ENCODE results near the gene WDR5. TPM values are rescaled to one million over a fixed set of nuclear protein-coding genes. Genes with fewer than 3 reads are reported as not detected.

Gene WDR5
- total and polyA plus RNA-seq, 2 donors (not counting 1 experiment from before 2014, with no cell fraction given), result 15.5 to 26.0 TPM

DNA sequence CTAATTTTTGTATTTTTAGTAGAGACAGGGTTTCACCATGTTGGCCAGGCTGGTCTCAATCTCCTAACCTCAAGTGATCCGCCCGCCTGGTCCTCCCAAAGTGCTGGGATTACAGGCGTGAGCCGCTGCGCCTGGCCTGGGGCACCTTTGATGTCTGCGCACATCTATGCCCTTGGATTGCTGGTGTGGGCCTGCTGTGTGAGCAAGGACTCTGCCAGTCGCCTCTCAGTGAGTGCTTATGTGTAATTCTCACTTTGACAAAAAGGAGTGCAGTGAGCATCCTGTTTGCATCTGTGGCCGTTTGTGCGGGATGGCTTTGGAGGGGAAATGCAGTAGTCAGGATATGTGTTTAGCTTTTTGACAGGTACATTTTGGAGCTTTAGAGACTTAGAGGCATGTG lies 9.4 kb downstream of the WDR5 start:
- no peak overlapping the region for H2AFZ ChIP-seq (ENCODE audit: low read length)
- no peaks in the 10 kb centered on the region for H3K9me3 ChIP-seq (ENCODE audit: control insufficient read depth, insufficient read depth, low read depth, low read length)
- H3K27me3 ChIP-seq (ENCODE audit: control insufficient read depth, insufficient read depth, low read length), result no peaks in the 10 kb centered on the region
- no peak overlapping the region for H3K9ac ChIP-seq (ENCODE audit: insufficient read depth, low read length)
- DNase-seq (ENCODE audit: low read depth in 2 of 2), result no peak
- no peak overlapping the region for H3K27ac ChIP-seq (ENCODE audit: insufficient read depth, low read length)
- H3K36me3 ChIP-seq (ENCODE audit: control insufficient read depth, insufficient read depth, low read length), result peaks cover 35% of the 10 kb centered on the region
- no peak overlapping the region for H3K4me2 ChIP-seq (ENCODE audit: extremely low read depth, insufficient read depth, low read length)
- no peak overlapping the region for H3K4me3 ChIP-seq (replicated peaks in 1 of 4; ENCODE audit: control extremely low read depth in 1 of 4, insufficient read depth in 1 of 4, low read depth in 3 of 4, low read length in 4 of 4)
- H3K4me1 ChIP-seq (ENCODE audit: control insufficient read depth, extremely low read depth, insufficient read depth, low read length), result no peaks in the 10 kb centered on the region
- no peak for TF ChIP-seq EZH2 (IDR thresholded peaks at IDR 0.05; ENCODE audit: low read length, missing control alignments)
- TF ChIP-seq, protein P1, sequence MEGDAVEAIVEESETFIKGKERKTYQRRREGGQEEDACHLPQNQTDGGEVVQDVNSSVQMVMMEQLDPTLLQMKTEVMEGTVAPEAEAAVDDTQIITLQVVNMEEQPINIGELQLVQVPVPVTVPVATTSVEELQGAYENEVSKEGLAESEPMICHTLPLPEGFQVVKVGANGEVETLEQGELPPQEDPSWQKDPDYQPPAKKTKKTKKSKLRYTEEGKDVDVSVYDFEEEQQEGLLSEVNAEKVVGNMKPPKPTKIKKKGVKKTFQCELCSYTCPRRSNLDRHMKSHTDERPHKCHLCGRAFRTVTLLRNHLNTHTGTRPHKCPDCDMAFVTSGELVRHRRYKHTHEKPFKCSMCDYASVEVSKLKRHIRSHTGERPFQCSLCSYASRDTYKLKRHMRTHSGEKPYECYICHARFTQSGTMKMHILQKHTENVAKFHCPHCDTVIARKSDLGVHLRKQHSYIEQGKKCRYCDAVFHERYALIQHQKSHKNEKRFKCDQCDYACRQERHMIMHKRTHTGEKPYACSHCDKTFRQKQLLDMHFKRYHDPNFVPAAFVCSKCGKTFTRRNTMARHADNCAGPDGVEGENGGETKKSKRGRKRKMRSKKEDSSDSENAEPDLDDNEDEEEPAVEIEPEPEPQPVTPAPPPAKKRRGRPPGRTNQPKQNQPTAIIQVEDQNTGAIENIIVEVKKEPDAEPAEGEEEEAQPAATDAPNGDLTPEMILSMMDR (conservative IDR thresholded peaks at IDR 0.05 in 1 of 2, IDR thresholded peaks at IDR 0.05 in 1 of 2; ENCODE audit: low read depth in 1 of 2, low read length in 2 of 2), result no peak
- H3K79me2 ChIP-seq (ENCODE audit: control insufficient read depth, insufficient read depth, low read length), result peaks cover 5% of the 10 kb centered on the region
- H4K20me1 ChIP-seq (ENCODE audit: control insufficient read depth, extremely low read depth, insufficient read depth, low read length), result no peaks in the 10 kb centered on the region

DNA sequence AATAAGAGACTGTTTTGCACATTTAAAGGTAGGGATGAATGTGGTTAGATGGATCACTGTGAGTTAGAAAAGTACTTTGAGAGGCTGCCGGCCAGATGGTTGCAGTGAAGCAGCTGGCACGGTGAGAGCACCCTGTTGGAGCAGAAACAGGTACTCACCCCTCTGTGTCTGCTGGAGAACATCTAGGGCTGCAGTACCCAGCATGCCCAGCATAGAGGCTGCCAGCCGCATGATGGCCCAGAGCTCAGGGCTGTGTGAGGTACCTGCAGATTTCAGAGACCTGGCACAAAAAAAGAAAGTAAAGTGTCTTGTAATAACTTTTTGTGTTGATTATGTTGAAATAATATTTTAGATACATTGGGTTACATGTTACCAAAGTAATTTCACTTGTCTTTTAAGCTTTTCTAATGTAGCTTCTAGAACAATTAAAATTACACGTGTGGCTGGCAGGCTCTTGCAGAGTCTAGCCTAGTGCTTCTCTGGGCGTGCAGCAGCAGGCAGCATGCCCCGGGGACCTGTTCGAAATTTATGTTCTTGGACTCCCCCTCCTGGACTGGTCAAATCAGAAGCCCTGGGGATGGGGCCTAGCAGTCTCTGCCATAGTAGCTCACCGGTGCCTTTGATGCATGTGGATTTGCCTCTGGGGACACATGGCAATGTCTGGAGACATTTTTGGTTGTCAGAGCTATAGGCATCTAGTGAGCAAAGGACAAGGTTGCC lies 11.1 kb downstream of the WDR5 start:
- Histone ChIP-seq H3K4me1 (ENCODE audit: control insufficient read depth, extremely low read depth, insufficient read depth, low read length) (peaks cover 2% of the 10 kb centered on the region), H3K9ac (ENCODE audit: insufficient read depth, low read length) (no peak overlapping the region), H3K27ac (ENCODE audit: insufficient read depth, low read length) (no peak overlapping the region), H3K4me3 (replicated peaks in 1 of 4; ENCODE audit: control extremely low read depth in 1 of 4, insufficient read depth in 1 of 4, low read depth in 3 of 4, low read length in 4 of 4) (no peak overlapping the region), H3K4me2 (ENCODE audit: extremely low read depth, insufficient read depth, low read length) (no peak overlapping the region), H3K27me3 (ENCODE audit: control insufficient read depth, insufficient read depth, low read length) (no peaks in the 10 kb centered on the region), H4K20me1 (ENCODE audit: control insufficient read depth, extremely low read depth, insufficient read depth, low read length) (no peaks in the 10 kb centered on the region), H3K79me2 (ENCODE audit: control insufficient read depth, insufficient read depth, low read length) (no peaks in the 10 kb centered on the region), H3K9me3 (ENCODE audit: control insufficient read depth, insufficient read depth, low read depth, low read length) (no peaks in the 10 kb centered on the region), H2AFZ (ENCODE audit: low read length) (no peak overlapping the region), H3K36me3 (ENCODE audit: control insufficient read depth, insufficient read depth, low read length) (peaks cover 34% of the 10 kb centered on the region)
- TF ChIP-seq, protein P1 (conservative IDR thresholded peaks at IDR 0.05 in 1 of 2, IDR thresholded peaks at IDR 0.05 in 1 of 2; ENCODE audit: low read depth in 1 of 2, low read length in 2 of 2), result no peak
- TF ChIP-seq EZH2 (IDR thresholded peaks at IDR 0.05; ENCODE audit: low read length, missing control alignments), result no peak
- DNase-seq (ENCODE audit: low read depth in 2 of 2), result no peak

DNA sequence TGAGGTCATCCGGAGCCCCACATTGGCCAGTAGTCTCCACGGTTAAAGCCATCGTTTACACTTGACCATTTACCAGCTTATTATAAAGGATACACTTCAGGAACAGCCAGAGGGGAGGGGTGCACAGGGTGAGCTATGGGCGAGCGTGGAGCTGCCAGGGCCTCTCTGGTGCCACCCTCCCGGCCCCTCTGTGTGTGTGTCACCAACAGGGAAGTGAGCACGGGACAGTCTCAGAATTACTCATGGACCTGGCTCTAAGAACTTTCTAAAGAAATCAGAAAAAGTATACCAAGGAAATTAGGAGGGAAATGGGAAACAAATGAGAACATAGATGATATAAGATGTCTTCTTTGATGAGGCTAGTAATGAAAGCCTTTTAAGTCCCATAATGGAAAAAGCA lies 13.5 kb downstream of the WDR5 start:
- no peak for TF ChIP-seq EZH2 (IDR thresholded peaks at IDR 0.05; ENCODE audit: low read length, missing control alignments)
- TF ChIP-seq, protein P1 (conservative IDR thresholded peaks at IDR 0.05 in 1 of 2, IDR thresholded peaks at IDR 0.05 in 1 of 2; ENCODE audit: low read depth in 1 of 2, low read length in 2 of 2), result no peak
- Histone ChIP-seq H2AFZ (ENCODE audit: low read length) (no peak overlapping the region), H3K4me3 (replicated peaks in 1 of 4; ENCODE audit: control extremely low read depth in 1 of 4, insufficient read depth in 1 of 4, low read depth in 3 of 4, low read length in 4 of 4) (no peak overlapping the region), H4K20me1 (ENCODE audit: control insufficient read depth, extremely low read depth, insufficient read depth, low read length) (no peaks in the 10 kb centered on the region), H3K79me2 (ENCODE audit: control insufficient read depth, insufficient read depth, low read length) (no peaks in the 10 kb centered on the region), H3K27me3 (ENCODE audit: control insufficient read depth, insufficient read depth, low read length) (no peaks in the 10 kb centered on the region), H3K36me3 (ENCODE audit: control insufficient read depth, insufficient read depth, low read length) (peaks cover 39% of the 10 kb centered on the region), H3K27ac (ENCODE audit: insufficient read depth, low read length) (no peak overlapping the region), H3K9me3 (ENCODE audit: control insufficient read depth, insufficient read depth, low read depth, low read length) (no peaks in the 10 kb centered on the region), H3K4me1 (ENCODE audit: control insufficient read depth, extremely low read depth, insufficient read depth, low read length) (peaks cover 2% of the 10 kb centered on the region), H3K9ac (ENCODE audit: insufficient read depth, low read length) (no peak overlapping the region), H3K4me2 (ENCODE audit: extremely low read depth, insufficient read depth, low read length) (no peak overlapping the region)
- no peak for DNase-seq (ENCODE audit: low read depth in 2 of 2)
